Upper lobe of left lung (tissue), 6 donors: ENCODE results near the gene ORC4. TPM values are rescaled to one million over a fixed set of nuclear protein-coding genes. Genes with fewer than 3 reads are reported as not detected.

Experiments
- ATAC-seq, 2 donors: fragments of 200-7000 bp; cut with Tn5 transposase; one replicate each; pipeline ENCODE4 v1.9.1; 2022; ENCODE audit warnings: mild to moderate bottlenecking in 2 of 2, moderate library complexity in 2 of 2; ENCODE audit not compliant: low FRiP score in 2 of 2
- DNase-seq, 2 donors: peaks; one replicate each; pipeline ENCODE4 v3.0.0-alpha.2; 2019 to 2020
- H3K27ac ChIP-seq, 4 donors: fragments of 200-600 bp; sonication (generic); one replicate each; pipeline ENCODE4 v1.5.1; 2016 to 2019
- H3K27me3 ChIP-seq, 4 donors: fragments of 200-600 bp; sonication (generic); one replicate each; pipeline ENCODE4 v1.5.1; 2017 to 2019
- H3K36me3 ChIP-seq, 4 donors: fragments of 200-600 bp; sonication (generic); one replicate each; pipeline ENCODE4 v1.5.1; 2016 to 2019
- H3K4me1 ChIP-seq, 4 donors: fragments of 200-600 bp; sonication (generic); one replicate each; pipeline ENCODE4 v1.5.1; 2018 to 2019
- H3K4me3 ChIP-seq, 4 donors: fragments of 200-600 bp; sonication (generic); one replicate each; pipeline ENCODE4 v1.5.1; 2017 to 2019; ENCODE audit warnings: mild to moderate bottlenecking in 2 of 4, moderate library complexity in 1 of 4
- H3K9me3 ChIP-seq, 4 donors: fragments of 200-600 bp; sonication (generic); one replicate each; pipeline ENCODE4 v1.5.1; 2018 to 2019
- CTCF ChIP-seq, 6 experiments: fragments of 450-650 bp in 4 of 6; fragments of 200-600 bp in 2 of 6; sonication (generic) in 2 of 6; IDR thresholded peaks; one replicate each; pipeline ENCODE4 v1.5.1; 2016 to 2019; ENCODE audit warnings: antibody characterized with exemption in 6 of 6
- EP300 ChIP-seq, 4 donors: sonication (generic); formaldehyde crosslinking; IDR thresholded peaks; one replicate each; pipeline ENCODE4 v1.5.1; 2017; ENCODE audit warnings: antibody characterized with exemption in 4 of 4, control low read depth in 2 of 4
- POLR2A ChIP-seq, 4 donors: fragments of 450-650 bp; IDR thresholded peaks; one replicate each; pipeline ENCODE4 v1.5.1; 2016 to 2017; ENCODE audit warnings: antibody characterized with exemption in 4 of 4, mild to moderate bottlenecking in 2 of 4
- POLR2AphosphoS5 ChIP-seq, 2 donors: sonication (generic); formaldehyde crosslinking; IDR thresholded peaks; one replicate each; pipeline ENCODE4 v1.5.1; 2017; ENCODE audit warnings: antibody characterized with exemption in 2 of 2
- WGBS, 2 donors: methylation state at CpG; one replicate each; pipeline ENCODE4 v1.1.5; 2017 to 2018; 5-methylcytosine and 5-hydroxymethylcytosine counted together
- total RNA-seq, 6 donors: library from RNA; depleted of rRNA in 4 of 6; stranded (reverse); fragments of >200 nt in 4 of 6; gene quantifications; one replicate each; pipeline versions ENCODE4 v1.1.0 to v1.2.1, GENCODE V29; 2016 to 2021
- donor health status: DM: no; HTN: no; CAD: no; lungs with moderate emphysema.
- donor health status: DM: no; HTN: yes; CAD: no; lungs with severe emphysema.

Gene ORC4
- total RNA-seq, 6 donors from 2014 or later, result 21.9 to 48.5 (median 27.9) TPM

DNA sequence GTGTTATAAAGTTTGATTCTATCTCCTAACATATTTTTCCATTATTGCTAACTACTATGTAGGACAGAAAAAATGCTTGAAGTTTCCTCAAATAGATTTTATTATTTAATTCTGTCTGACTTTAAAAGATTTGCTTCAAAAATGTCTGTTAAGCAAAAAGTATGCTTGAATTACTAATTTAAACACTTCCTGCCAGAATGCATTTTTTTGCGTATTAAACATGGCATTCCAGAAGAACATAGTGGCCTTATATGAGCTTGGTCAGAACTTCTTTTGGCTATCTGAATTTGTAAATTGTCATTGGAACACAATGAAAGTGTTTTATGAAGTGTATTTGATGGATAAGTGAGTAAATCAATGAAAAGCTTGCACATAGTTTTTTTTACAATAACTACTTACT, 38.1 kb upstream of the ORC4 start:
- Histone ChIP-seq H3K9me3 (no peaks in the 10 kb centered on the region), H3K4me3 (no peak overlapping the region), H3K27me3 (no peaks in the 10 kb centered on the region), H3K4me1 (no peaks in the 10 kb centered on the region), H3K27ac (no peak overlapping the region), H3K36me3 (no peaks in the 10 kb centered on the region)
- DNase-seq (no peak), ATAC-seq (no peak)
- WGBS, 2 donors, result 83 to 94% methylated on average over 1 of the region's 1 CpG
- TF ChIP-seq EP300 (IDR thresholded peaks at IDR 0.05) (no peak), CTCF (IDR thresholded peaks at IDR 0.05) (no peak), POLR2A (IDR thresholded peaks at IDR 0.05) (no peak), POLR2AphosphoS5 (IDR thresholded peaks at IDR 0.05) (no peak)

DNA sequence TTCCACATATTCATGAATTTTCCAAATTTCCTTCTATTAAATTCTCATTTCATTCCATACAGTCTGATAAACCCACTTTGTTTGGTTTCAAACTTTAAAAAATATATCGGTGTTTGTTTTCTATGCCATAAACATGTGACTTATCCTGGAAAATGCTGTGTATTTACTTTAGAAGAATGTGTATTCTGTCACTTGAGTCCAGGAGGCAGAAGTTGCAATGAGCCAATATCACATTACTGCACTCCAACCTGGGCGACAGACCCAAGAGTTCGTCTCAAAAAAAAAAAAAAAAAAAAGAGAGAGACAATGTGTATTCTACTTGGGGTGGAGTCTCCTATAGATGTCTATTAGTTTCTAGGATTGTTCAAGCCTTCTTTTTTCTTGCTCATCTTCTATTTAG, 32.1 kb upstream of the ORC4 start:
- Histone ChIP-seq H3K9me3 (no peaks in the 10 kb centered on the region), H3K27me3 (no peaks in the 10 kb centered on the region), H3K4me1 (peaks cover 0 to 9% (median 6%) of the 10 kb centered on the region in 4 donors), H3K4me3 (no peak overlapping the region), H3K27ac (no peak overlapping the region), H3K36me3 (no peaks in the 10 kb centered on the region)
- WGBS, 2 donors, result 92 to 96% methylated on average over 3 of the region's 3 CpGs
- DNase-seq, result no peak
- no peak for TF ChIP-seq POLR2AphosphoS5 (IDR thresholded peaks at IDR 0.05)
- TF ChIP-seq EP300 (IDR thresholded peaks at IDR 0.05), result no peak
- no peak for TF ChIP-seq CTCF (IDR thresholded peaks at IDR 0.05)
- no peak for TF ChIP-seq POLR2A (IDR thresholded peaks at IDR 0.05)
- ATAC-seq, result no peak

- DNase-seq (no peak), ATAC-seq (no peak)
- H3K27me3 ChIP-seq, result no peaks in the 10 kb centered on the region
- no peak overlapping the region for H3K4me3 ChIP-seq
- TF ChIP-seq POLR2A (IDR thresholded peaks at IDR 0.05) (no peak), CTCF (IDR thresholded peaks at IDR 0.05) (no peak), EP300 (IDR thresholded peaks at IDR 0.05) (no peak), POLR2AphosphoS5 (IDR thresholded peaks at IDR 0.05) (no peak)
- H3K9me3 ChIP-seq, result no peaks in the 10 kb centered on the region
- H3K36me3 ChIP-seq, result no peaks in the 10 kb centered on the region
- no peak overlapping the region for H3K27ac ChIP-seq
- H3K4me1 ChIP-seq, result peaks cover 0 to 14% (median 6%) of the 10 kb centered on the region in 4 donors
These were observed 28.7 kb upstream of the ORC4 start for GRCh38 chr2:148049284-148049683.

GRCh38 chr2:148048475-148049221, 28.1 kb upstream of the ORC4 start:
- Histone ChIP-seq H3K4me1 (peaks cover 0 to 14% (median 6%) of the 10 kb centered on the region in 4 donors), H3K36me3 (no peaks in the 10 kb centered on the region), H3K27me3 (no peaks in the 10 kb centered on the region), H3K4me3 (no peak overlapping the region), H3K9me3 (no peaks in the 10 kb centered on the region), H3K27ac (no peak overlapping the region)
- TF ChIP-seq CTCF (IDR thresholded peaks at IDR 0.05) (no peak), EP300 (IDR thresholded peaks at IDR 0.05) (no peak), POLR2AphosphoS5 (IDR thresholded peaks at IDR 0.05) (no peak), POLR2A (IDR thresholded peaks at IDR 0.05) (no peak)
- DNase-seq, result no peak
- no peak for ATAC-seq
- 93 to 98% methylated on average over 1 of the region's 1 CpG for WGBS, 2 donors

GRCh38 chr2:148046802-148047201, 26.3 kb upstream of the ORC4 start:
- ATAC-seq (no peak), DNase-seq (no peak)
- Histone ChIP-seq H3K27ac (no peak overlapping the region), H3K4me1 (peaks cover 0 to 14% (median 6%) of the 10 kb centered on the region in 4 donors), H3K4me3 (no peak overlapping the region), H3K36me3 (no peaks in the 10 kb centered on the region), H3K9me3 (no peaks in the 10 kb centered on the region), H3K27me3 (no peaks in the 10 kb centered on the region)
- no peak for TF ChIP-seq CTCF (IDR thresholded peaks at IDR 0.05)
- TF ChIP-seq POLR2AphosphoS5 (IDR thresholded peaks at IDR 0.05), result no peak
- no peak for TF ChIP-seq POLR2A (IDR thresholded peaks at IDR 0.05)
- no peak for TF ChIP-seq EP300 (IDR thresholded peaks at IDR 0.05)
- WGBS, 2 donors, result 46 to 76% methylated on average over 1 of the region's 1 CpG
